GM23338 (cell line): ENCODE data around the gene RBBP4. TPM values are rescaled to one million over a fixed set of nuclear protein-coding genes. Genes with fewer than 3 reads are reported as not detected.

ENCODE experiments used
- CREB1 ChIP-seq: fragments of 250-450 bp; sonication (Bioruptor Pico); IDR thresholded peaks from 2 replicates; pipeline ENCODE4 v1.5.0; 2020; ENCODE audit warnings: low read depth, mild to moderate bottlenecking, moderate library complexity
- EZH2 ChIP-seq: fragments of 200-600 bp; sonication (generic); IDR thresholded peaks from one replicate; pipeline ENCODE4 v1.8.0; 2017; ENCODE audit warnings: antibody characterized with exemption, mild to moderate bottlenecking, low read depth; ENCODE audit not compliant: unreplicated experiment
- EZH2phosphoT487 ChIP-seq: fragments of 200-600 bp; sonication (generic); IDR thresholded peaks from one replicate; pipeline ENCODE4 v1.8.1; 2018; ENCODE audit warnings: antibody characterized with exemption; ENCODE audit not compliant: unreplicated experiment
- JUNB ChIP-seq: IDR thresholded peaks from one replicate; pipeline ENCODE4 v1.6.1; 2016; ENCODE audit warnings: antibody characterized with exemption; ENCODE audit not compliant: unreplicated experiment
- STAT1 ChIP-seq: IDR thresholded peaks from one replicate; pipeline ENCODE4 v1.6.1; 2016; ENCODE audit warnings: antibody characterized with exemption; ENCODE audit not compliant: unreplicated experiment
- ZNF114 ChIP-seq: fragments of 250-450 bp; sonication (Bioruptor Pico); IDR thresholded peaks from 2 replicates; pipeline ENCODE4 v1.5.0; 2020; ENCODE audit warnings: mild to moderate bottlenecking, moderate library complexity
- polyA plus RNA-seq: library from polyadenylated mRNA; unstranded; fragments of >200 nt; fragmentation: Nextera tagmentation; extraction: Ambion mirVana; gene quantifications from 2 replicates; pipeline ENCODE4 v1.2.1, GENCODE V29; 2016
- total RNA-seq: library from RNA; depleted of rRNA; stranded (reverse); fragments of >200 nt; shearing (Covaris generic); gene quantifications from 2 replicates; pipeline ENCODE4 v1.2.3, GENCODE V29; 2014
- TF ChIP-seq, protein P1 (sequence below): fragments of 250-450 bp; sonication (Bioruptor Pico); IDR thresholded peaks from 2 replicates; pipeline ENCODE4 v1.5.0; 2020; ENCODE audit warnings: mild to moderate bottlenecking, moderate library complexity
- TF ChIP-seq, protein P2 (sequence below), 2 experiments: fragments of 200-600 bp in 1 of 2; sonication (generic) in 1 of 2; conservative IDR thresholded peaks; 2 replicates each; pipeline versions ENCODE4 v1.5.1 to v1.6.1; 2016 to 2017; ENCODE audit warnings: antibody characterized with exemption in 2 of 2, low read depth in 2 of 2, mild to moderate bottlenecking in 2 of 2, moderate library complexity in 1 of 2

Gene RBBP4
- total and polyA plus RNA-seq, 2 experiments from 2014 or later: 262 to 312 TPM

DNA sequence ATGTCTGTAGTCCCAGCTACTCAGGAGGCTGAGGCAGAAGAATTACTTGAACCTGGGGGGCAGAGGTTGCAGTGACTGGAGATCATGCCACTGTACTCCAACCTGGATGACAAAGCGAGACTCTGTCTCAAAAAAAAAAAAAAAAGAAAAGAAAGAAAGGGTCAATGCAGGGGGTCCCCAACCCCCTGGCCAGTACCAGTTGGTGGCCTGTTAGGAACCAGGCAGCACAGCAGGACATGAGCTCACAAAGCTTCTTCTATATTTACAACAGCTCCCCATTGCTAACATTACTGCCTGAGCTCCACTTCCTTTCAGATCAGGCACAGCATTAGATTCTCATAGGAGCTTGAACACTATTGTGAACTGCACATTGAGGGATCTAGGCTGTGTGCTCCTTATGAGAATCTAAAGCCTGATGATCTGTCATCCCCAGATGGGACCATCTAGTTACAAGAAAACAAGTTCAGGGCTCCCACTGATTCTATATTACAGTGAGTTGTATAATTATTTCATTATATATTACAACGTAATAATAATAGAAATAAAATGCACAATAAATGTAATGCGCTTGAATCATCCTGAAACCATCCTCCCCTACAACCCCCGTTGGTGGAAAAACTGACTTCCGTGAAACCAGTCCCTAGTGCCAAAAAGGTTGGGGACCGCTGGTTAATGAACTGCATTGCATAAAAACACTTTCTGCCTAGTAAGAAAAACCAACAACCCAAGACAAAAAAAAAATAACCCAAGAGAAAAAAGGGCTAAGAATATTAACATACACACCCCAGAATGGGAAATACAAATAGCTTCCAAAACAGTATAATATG is 3.5 kb upstream of the RBBP4 start (continued):
- TF ChIP-seq, protein P1, sequence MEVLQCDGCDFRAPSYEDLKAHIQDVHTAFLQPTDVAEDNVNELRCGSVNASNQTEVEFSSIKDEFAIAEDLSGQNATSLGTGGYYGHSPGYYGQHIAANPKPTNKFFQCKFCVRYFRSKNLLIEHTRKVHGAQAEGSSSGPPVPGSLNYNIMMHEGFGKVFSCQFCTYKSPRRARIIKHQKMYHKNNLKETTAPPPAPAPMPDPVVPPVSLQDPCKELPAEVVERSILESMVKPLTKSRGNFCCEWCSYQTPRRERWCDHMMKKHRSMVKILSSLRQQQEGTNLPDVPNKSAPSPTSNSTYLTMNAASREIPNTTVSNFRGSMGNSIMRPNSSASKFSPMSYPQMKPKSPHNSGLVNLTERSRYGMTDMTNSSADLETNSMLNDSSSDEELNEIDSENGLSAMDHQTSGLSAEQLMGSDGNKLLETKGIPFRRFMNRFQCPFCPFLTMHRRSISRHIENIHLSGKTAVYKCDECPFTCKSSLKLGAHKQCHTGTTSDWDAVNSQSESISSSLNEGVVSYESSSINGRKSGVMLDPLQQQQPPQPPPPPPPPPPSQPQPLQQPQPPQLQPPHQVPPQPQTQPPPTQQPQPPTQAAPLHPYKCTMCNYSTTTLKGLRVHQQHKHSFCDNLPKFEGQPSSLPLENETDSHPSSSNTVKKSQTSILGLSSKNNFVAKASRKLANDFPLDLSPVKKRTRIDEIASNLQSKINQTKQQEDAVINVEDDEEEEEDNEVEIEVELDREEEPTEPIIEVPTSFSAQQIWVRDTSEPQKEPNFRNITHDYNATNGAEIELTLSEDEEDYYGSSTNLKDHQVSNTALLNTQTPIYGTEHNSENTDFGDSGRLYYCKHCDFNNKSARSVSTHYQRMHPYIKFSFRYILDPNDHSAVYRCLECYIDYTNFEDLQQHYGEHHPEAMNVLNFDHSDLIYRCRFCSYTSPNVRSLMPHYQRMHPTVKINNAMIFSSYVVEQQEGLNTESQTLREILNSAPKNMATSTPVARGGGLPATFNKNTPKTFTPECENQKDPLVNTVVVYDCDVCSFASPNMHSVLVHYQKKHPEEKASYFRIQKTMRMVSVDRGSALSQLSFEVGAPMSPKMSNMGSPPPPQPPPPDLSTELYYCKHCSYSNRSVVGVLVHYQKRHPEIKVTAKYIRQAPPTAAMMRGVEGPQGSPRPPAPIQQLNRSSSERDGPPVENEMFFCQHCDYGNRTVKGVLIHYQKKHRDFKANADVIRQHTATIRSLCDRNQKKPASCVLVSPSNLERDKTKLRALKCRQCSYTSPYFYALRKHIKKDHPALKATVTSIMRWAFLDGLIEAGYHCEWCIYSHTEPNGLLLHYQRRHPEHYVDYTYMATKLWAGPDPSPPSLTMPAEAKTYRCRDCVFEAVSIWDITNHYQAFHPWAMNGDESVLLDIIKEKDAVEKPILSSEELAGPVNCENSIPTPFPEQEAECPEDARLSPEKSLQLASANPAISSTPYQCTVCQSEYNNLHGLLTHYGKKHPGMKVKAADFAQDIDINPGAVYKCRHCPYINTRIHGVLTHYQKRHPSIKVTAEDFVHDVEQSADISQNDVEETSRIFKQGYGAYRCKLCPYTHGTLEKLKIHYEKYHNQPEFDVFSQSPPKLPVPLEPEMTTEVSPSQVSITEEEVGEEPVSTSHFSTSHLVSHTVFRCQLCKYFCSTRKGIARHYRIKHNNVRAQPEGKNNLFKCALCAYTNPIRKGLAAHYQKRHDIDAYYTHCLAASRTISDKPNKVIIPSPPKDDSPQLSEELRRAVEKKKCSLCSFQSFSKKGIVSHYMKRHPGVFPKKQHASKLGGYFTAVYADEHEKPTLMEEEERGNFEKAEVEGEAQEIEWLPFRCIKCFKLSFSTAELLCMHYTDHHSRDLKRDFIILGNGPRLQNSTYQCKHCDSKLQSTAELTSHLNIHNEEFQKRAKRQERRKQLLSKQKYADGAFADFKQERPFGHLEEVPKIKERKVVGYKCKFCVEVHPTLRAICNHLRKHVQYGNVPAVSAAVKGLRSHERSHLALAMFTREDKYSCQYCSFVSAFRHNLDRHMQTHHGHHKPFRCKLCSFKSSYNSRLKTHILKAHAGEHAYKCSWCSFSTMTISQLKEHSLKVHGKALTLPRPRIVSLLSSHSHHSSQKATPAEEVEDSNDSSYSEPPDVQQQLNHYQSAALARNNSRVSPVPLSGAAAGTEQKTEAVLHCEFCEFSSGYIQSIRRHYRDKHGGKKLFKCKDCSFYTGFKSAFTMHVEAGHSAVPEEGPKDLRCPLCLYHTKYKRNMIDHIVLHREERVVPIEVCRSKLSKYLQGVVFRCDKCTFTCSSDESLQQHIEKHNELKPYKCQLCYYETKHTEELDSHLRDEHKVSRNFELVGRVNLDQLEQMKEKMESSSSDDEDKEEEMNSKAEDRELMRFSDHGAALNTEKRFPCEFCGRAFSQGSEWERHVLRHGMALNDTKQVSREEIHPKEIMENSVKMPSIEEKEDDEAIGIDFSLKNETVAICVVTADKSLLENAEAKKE (CRISPR knock-in tag): no peak
- TF ChIP-seq CREB1 (CRISPR knock-in tag) (no peak), EZH2 (no peak), ZNF114 (CRISPR knock-in tag) (no peak), EZH2phosphoT487 (no peak), JUNB (no peak), STAT1 (no peak)
- TF ChIP-seq, protein P2, sequence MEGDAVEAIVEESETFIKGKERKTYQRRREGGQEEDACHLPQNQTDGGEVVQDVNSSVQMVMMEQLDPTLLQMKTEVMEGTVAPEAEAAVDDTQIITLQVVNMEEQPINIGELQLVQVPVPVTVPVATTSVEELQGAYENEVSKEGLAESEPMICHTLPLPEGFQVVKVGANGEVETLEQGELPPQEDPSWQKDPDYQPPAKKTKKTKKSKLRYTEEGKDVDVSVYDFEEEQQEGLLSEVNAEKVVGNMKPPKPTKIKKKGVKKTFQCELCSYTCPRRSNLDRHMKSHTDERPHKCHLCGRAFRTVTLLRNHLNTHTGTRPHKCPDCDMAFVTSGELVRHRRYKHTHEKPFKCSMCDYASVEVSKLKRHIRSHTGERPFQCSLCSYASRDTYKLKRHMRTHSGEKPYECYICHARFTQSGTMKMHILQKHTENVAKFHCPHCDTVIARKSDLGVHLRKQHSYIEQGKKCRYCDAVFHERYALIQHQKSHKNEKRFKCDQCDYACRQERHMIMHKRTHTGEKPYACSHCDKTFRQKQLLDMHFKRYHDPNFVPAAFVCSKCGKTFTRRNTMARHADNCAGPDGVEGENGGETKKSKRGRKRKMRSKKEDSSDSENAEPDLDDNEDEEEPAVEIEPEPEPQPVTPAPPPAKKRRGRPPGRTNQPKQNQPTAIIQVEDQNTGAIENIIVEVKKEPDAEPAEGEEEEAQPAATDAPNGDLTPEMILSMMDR (conservative IDR thresholded peaks at IDR 0.05; ENCODE audit: low read depth in 2 of 2): no peak
